Natural killer cell (primary cell): ENCODE results near the gene TMEM232. TPM values are rescaled to one million over a fixed set of nuclear protein-coding genes. Genes with fewer than 3 reads are reported as not detected.

Experiments
- ATAC-seq, 3 donors: fragments of 150-1000 bp in 2 of 3; fragments of 200-7000 bp in 1 of 3; cut with Tn5 transposase; 1 replicate in 1 of 3; 2 replicates in 2 of 3; pipeline ENCODE4 v1.10.0; 2021; ENCODE audit warnings: mild to moderate bottlenecking in 2 of 3, moderate library complexity in 2 of 3
- DNase-seq, 2 donors: peaks; one replicate each; pipeline versions ENCODE4 v3.0.0 to v3.0.0-alpha.2; 2013 to 2021; ENCODE audit warnings: mixed read lengths in 1 of 2
- H3K27ac ChIP-seq: one replicate; pipeline ENCODE4 v1.5.1; 2013; ENCODE audit warnings: mild to moderate bottlenecking, low read length
- H3K27me3 ChIP-seq: one replicate; pipeline ENCODE4 v1.6.1; 2013; ENCODE audit warnings: low read length; ENCODE audit not compliant: control insufficient read depth, insufficient read depth
- H3K36me3 ChIP-seq: one replicate; pipeline ENCODE4 v1.6.1; 2013; ENCODE audit warnings: low read length; ENCODE audit not compliant: control insufficient read depth, insufficient read depth
- H3K4me1 ChIP-seq: one replicate; pipeline ENCODE4 v1.6.1; 2013; ENCODE audit warnings: low read length; ENCODE audit not compliant: control insufficient read depth, insufficient read depth
- H3K4me3 ChIP-seq: one replicate; pipeline ENCODE4 v1.5.1; 2013; ENCODE audit warnings: low read length
- H3K9me3 ChIP-seq: one replicate; pipeline ENCODE4 v1.6.1; 2013; ENCODE audit warnings: low read length; ENCODE audit not compliant: control insufficient read depth, insufficient read depth
- H3K27ac Mint-ChIP-seq, 2 donors: one replicate each; pipeline ENCODE4 v1.8.0; 2022; ENCODE audit warnings: mild to moderate bottlenecking in 2 of 2, mixed read lengths in 2 of 2, moderate library complexity in 1 of 2
- H3K27me3 Mint-ChIP-seq, 2 donors: one replicate each; pipeline ENCODE4 v1.8.0; 2022; ENCODE audit warnings: low read depth in 2 of 2, mixed read lengths in 2 of 2
- H3K36me3 Mint-ChIP-seq: one replicate; pipeline ENCODE4 v1.8.0; 2022; ENCODE audit warnings: mixed read lengths
- H3K4me1 Mint-ChIP-seq, 2 donors: one replicate each; pipeline ENCODE4 v1.8.0; 2022; ENCODE audit warnings: mixed read lengths in 2 of 2
- H3K4me3 Mint-ChIP-seq: one replicate; pipeline ENCODE4 v1.8.0; 2022; ENCODE audit warnings: mild to moderate bottlenecking, moderate library complexity, mixed read lengths
- H3K9me3 Mint-ChIP-seq, 2 donors: one replicate each; pipeline ENCODE4 v1.8.0; 2022; ENCODE audit warnings: mixed read lengths in 2 of 2
- WGBS: methylation state at CpG from one replicate; pipeline ENCODE4 v1.1.7; 2013; ENCODE audit warnings: missing lambda C conversion rate; ENCODE audit not compliant: insufficient coverage; 5-methylcytosine and 5-hydroxymethylcytosine counted together
- intact Hi-C: fragments of 100-400 bp; cut with micrococcal nuclease; formaldehyde crosslinking; loops from one replicate; pipeline ENCODE4 v1.14.2; 2022
- total RNA-seq, 4 donors: library from RNA; stranded (reverse); fragments of 120-200 nt in 1 of 4; gene quantifications; one replicate each; pipeline versions ENCODE4 v1.2.3 to v1.2.4, GENCODE V29; 2013 to 2022
- TF ChIP-seq, protein P1 (sequence below): fragments of 200-600 bp; IDR thresholded peaks from one replicate; pipeline ENCODE4 v1.8.0; 2022; ENCODE audit warnings: antibody characterized with exemption

TMEM232 gene
- total RNA-seq, 3 donors from 2014 or later (not counting 1 experiment from before 2014, with no cell fraction given) = 0.45 to 3.0 (median 0.66) TPM

DNA sequence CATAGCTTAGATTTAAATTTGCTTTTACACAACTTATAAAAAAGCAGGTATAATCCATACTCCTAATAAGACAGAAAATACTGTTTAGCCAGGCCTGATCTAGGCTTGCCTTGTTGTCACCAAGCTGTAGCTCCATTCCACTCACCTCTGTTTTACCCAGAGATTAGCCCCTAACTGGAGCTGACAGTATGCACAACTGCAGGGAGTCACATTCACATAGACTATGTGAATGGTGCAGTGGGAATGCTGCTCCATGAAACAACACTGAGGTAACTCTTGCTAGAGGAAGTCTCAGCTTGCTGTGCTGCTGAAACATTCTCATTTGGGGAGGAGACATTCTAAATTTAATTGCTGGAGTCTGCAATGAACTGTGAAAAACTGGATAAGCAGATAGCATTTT, 209.1 kb downstream of the TMEM232 start:
- H3K9me3 Mint-ChIP-seq = peaks cover 13 to 15% of the 10 kb centered on the region in 2 donors
- no peaks in the 10 kb centered on the region for H3K36me3 ChIP-seq
- no peak overlapping the region for H3K27ac ChIP-seq
- DNase-seq (no peak), ATAC-seq (no peak)
- no peaks in the 10 kb centered on the region for H3K4me1 ChIP-seq
- no peak overlapping the region for H3K4me3 Mint-ChIP-seq
- no peaks in the 10 kb centered on the region for H3K27me3 ChIP-seq
- H3K9me3 ChIP-seq = no peaks in the 10 kb centered on the region
- no peak overlapping the region for H3K4me3 ChIP-seq
- H3K27me3 Mint-ChIP-seq = no peaks in the 10 kb centered on the region
- no peaks in the 10 kb centered on the region for H3K36me3 Mint-ChIP-seq
- TF ChIP-seq, protein P1, sequence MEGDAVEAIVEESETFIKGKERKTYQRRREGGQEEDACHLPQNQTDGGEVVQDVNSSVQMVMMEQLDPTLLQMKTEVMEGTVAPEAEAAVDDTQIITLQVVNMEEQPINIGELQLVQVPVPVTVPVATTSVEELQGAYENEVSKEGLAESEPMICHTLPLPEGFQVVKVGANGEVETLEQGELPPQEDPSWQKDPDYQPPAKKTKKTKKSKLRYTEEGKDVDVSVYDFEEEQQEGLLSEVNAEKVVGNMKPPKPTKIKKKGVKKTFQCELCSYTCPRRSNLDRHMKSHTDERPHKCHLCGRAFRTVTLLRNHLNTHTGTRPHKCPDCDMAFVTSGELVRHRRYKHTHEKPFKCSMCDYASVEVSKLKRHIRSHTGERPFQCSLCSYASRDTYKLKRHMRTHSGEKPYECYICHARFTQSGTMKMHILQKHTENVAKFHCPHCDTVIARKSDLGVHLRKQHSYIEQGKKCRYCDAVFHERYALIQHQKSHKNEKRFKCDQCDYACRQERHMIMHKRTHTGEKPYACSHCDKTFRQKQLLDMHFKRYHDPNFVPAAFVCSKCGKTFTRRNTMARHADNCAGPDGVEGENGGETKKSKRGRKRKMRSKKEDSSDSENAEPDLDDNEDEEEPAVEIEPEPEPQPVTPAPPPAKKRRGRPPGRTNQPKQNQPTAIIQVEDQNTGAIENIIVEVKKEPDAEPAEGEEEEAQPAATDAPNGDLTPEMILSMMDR = no peak
- no peaks in the 10 kb centered on the region for H3K4me1 Mint-ChIP-seq
- intact Hi-C loops = no loop called here
- H3K27ac Mint-ChIP-seq = no peak overlapping the region

DNA sequence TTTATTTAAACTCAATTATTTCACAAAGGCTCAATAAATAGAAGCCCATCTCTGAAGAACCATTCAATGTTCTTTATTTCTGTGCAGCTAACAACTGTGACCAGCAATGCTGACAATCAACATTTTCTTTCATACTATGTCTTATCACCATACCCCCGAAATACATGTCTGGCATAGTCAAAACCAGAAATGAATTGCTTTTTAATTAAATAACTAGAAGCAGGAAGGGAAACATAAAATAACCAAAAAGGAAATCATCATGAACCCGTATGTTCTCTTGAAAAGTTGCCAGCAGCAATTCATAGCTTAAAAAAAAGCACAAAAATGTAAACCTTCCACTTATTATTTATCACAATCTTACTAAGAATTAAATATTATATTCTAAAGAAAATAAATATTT, 212.4 kb downstream of the TMEM232 start:
- intact Hi-C loops = no loop called here
- Mint-ChIP-seq H3K4me3 (no peak overlapping the region), H3K4me1 (no peaks in the 10 kb centered on the region), H3K27ac (no peak overlapping the region), H3K27me3 (no peaks in the 10 kb centered on the region), H3K9me3 (peaks cover 16 to 17% of the 10 kb centered on the region in 2 donors), H3K36me3 (no peaks in the 10 kb centered on the region)
- Histone ChIP-seq H3K36me3 (no peaks in the 10 kb centered on the region), H3K4me3 (no peak overlapping the region), H3K27me3 (no peaks in the 10 kb centered on the region), H3K4me1 (no peaks in the 10 kb centered on the region), H3K9me3 (no peaks in the 10 kb centered on the region), H3K27ac (no peak overlapping the region)
- ATAC-seq (no peak), DNase-seq (no peak)
- TF ChIP-seq, protein P1 = no peak
- WGBS = 9% methylated on average over 1 of the region's 2 CpGs

DNA sequence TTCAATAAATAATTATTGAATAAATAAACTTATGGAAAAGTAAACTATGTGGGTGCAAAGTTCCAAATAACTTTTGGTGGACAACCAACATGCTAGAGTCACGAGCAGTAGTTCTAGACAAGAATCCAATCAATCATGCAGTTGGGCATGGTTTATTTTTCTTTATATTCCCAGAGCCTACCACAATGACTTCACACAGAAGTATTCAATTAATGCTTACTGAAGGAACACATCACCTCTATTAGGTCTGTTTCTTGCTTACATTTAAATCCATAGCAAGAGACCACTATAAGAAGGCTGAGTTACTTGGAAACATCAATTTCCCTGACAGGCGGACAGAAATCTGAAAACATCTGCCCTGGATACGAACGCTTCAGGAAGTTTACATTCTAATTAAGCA, 214.2 kb downstream of the TMEM232 start:
- Histone ChIP-seq H3K36me3 (no peaks in the 10 kb centered on the region), H3K27ac (no peak overlapping the region), H3K9me3 (no peaks in the 10 kb centered on the region), H3K4me1 (no peaks in the 10 kb centered on the region), H3K4me3 (no peak overlapping the region), H3K27me3 (no peaks in the 10 kb centered on the region)
- Mint-ChIP-seq H3K36me3 (no peaks in the 10 kb centered on the region), H3K27ac (no peak overlapping the region), H3K4me1 (no peaks in the 10 kb centered on the region), H3K9me3 (peaks cover 11% of the 10 kb centered on the region in 2 donors), H3K27me3 (no peaks in the 10 kb centered on the region), H3K4me3 (no peak overlapping the region)
- intact Hi-C loops = no loop called here
- TF ChIP-seq, protein P1 = no peak
- DNase-seq (no peak), ATAC-seq (no peak)
- WGBS = 85% methylated on average over 4 of the region's 4 CpGs

DNA sequence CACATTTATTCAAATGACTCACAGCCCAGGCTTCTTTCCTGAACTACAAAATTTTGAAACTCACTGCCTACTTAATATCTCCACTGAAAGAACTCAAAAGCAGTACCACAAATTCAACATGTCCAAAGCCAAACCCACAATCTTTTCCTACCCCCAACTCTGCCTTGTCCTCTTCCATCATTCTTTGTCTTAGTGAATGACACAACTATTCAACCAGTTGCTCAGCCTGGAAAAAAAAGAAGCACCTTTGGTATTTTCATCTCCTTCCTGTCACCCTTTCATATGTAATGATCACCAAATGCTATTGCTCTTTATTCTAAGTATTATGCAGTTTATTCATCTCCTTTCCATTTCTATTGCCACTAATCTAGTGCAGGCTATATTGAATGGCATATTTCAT, 216.3 kb downstream of the TMEM232 start:
- Mint-ChIP-seq H3K4me1 (no peaks in the 10 kb centered on the region), H3K36me3 (no peaks in the 10 kb centered on the region), H3K27me3 (no peaks in the 10 kb centered on the region), H3K27ac (no peak overlapping the region), H3K9me3 (peaks cover 11 to 16% of the 10 kb centered on the region in 2 donors), H3K4me3 (no peak overlapping the region)
- TF ChIP-seq, protein P1 = no peak
- ATAC-seq (no peak), DNase-seq (no peak)
- no peak overlapping the region for H3K4me3 ChIP-seq
- H3K9me3 ChIP-seq = no peaks in the 10 kb centered on the region
- H3K27ac ChIP-seq = no peak overlapping the region
- intact Hi-C loops = no loop called here
- no peaks in the 10 kb centered on the region for H3K4me1 ChIP-seq
- no peaks in the 10 kb centered on the region for H3K27me3 ChIP-seq
- no peaks in the 10 kb centered on the region for H3K36me3 ChIP-seq
